GM19463 (cell line): ENCODE results near the gene GNAI1.

Source experiments
- ATAC-seq: cut with Tn5 transposase; IDR thresholded peaks from one replicate; pipeline ENCODE4 v1.9.1; 2021; ENCODE audit warnings: mild to moderate bottlenecking, moderate library complexity; ENCODE audit not compliant: unreplicated experiment

GNAI1 gene

GRCh38 chr7:80204919-80205318, 70.3 kb downstream of the GNAI1 start:
- ATAC-seq: no peak

- ATAC-seq: peak; percentile 65
Measured at GRCh38 chr7:80206763-80207162, 72.1 kb downstream of the GNAI1 start.

- no peak for ATAC-seq
Measured at GRCh38 chr7:80207501-80207900, 72.9 kb downstream of the GNAI1 start.

GRCh38 chr7:80208700-80209099, 74.1 kb downstream of the GNAI1 start:
- ATAC-seq: no peak

- ATAC-seq: no peak
Measured at GRCh38 chr7:80210400-80210799, 75.8 kb downstream of the GNAI1 start.

- no peak for ATAC-seq
Measured at GRCh38 chr7:80213814-80214213, 79.2 kb downstream of the GNAI1 start.

GRCh38 chr7:80215734-80216133, 81.1 kb downstream of the GNAI1 start:
- no peak for ATAC-seq

GRCh38 chr7:80216996-80217842, 82.6 kb downstream of the GNAI1 start:
- ATAC-seq: no peak

GRCh38 chr7:80218723-80219122, 84.1 kb downstream of the GNAI1 start:
- ATAC-seq: no peak

- ATAC-seq: no peak
Measured at GRCh38 chr7:80220022-80220634, 85.5 kb downstream of the GNAI1 start.

- ATAC-seq: no peak
Measured at GRCh38 chr7:80224415-80224814, 89.8 kb downstream of the GNAI1 start.

GRCh38 chr7:80225361-80225760, 90.7 kb downstream of the GNAI1 start:
- ATAC-seq: no peak

- no peak for ATAC-seq
Measured at GRCh38 chr7:80226629-80227028, 92.0 kb downstream of the GNAI1 start.

GRCh38 chr7:80230327-80230726, 95.7 kb downstream of the GNAI1 start:
- ATAC-seq: no peak

GRCh38 chr7:80231707-80232106, 97.1 kb downstream of the GNAI1 start:
- ATAC-seq: no peak

- ATAC-seq: no peak
Measured at GRCh38 chr7:80232979-80233724, 98.5 kb downstream of the GNAI1 start.

GRCh38 chr7:80235334-80235733, 100.7 kb downstream of the GNAI1 start:
- ATAC-seq: no peak

- no peak for ATAC-seq
Measured at GRCh38 chr7:80236681-80237080, 102.0 kb downstream of the GNAI1 start.

GRCh38 chr7:80240265-80241025, 105.8 kb downstream of the GNAI1 start:
- no peak for ATAC-seq

- no peak for ATAC-seq
Measured at GRCh38 chr7:80241671-80242070, 107.0 kb downstream of the GNAI1 start.

- ATAC-seq: no peak
Measured at GRCh38 chr7:80243425-80243824, 108.8 kb downstream of the GNAI1 start.
